Esophagus squamous epithelium (tissue), 5 donors: ENCODE data around the gene CEND1. TPM values are rescaled to one million over a fixed set of nuclear protein-coding genes. Genes with fewer than 3 reads are reported as not detected.

Source experiments
- DNase-seq: peaks from one replicate; lab custom pipeline; 2025; lab: John Stamatoyannopoulos, UW
- H3K27ac ChIP-seq, 4 donors: fragments of 200-600 bp; sonication (generic); one replicate each; pipeline ENCODE4 v1.5.1; 2016 to 2019; ENCODE audit warnings: mild to moderate bottlenecking in 1 of 4
- H3K27me3 ChIP-seq, 4 donors: fragments of 200-600 bp; sonication (generic); 1 replicate in 3 of 4; 2 replicates in 1 of 4; pipeline versions ENCODE4 v1.5.1 to v1.6.0; 2017 to 2021; ENCODE audit warnings: antibody characterized with exemption in 1 of 4
- H3K36me3 ChIP-seq, 3 donors: fragments of 200-600 bp; sonication (generic); one replicate each; pipeline ENCODE4 v1.5.1; 2016 to 2019
- H3K4me1 ChIP-seq, 3 donors: fragments of 200-600 bp; sonication (generic); one replicate each; pipeline ENCODE4 v1.5.1; 2017 to 2019
- H3K4me3 ChIP-seq, 4 donors: fragments of 200-600 bp; sonication (generic); 1 replicate in 3 of 4; 2 replicates in 1 of 4; pipeline ENCODE4 v1.5.1; 2016 to 2019; ENCODE audit warnings: mild to moderate bottlenecking in 2 of 4, moderate library complexity in 1 of 4
- H3K9me3 ChIP-seq, 3 donors: fragments of 200-600 bp; sonication (generic); one replicate each; pipeline ENCODE4 v1.5.1; 2016 to 2019
- CTCF ChIP-seq, 6 experiments: fragments of 450-650 bp in 4 of 6; fragments of 200-600 bp in 2 of 6; sonication (generic) in 2 of 6; IDR thresholded peaks; one replicate each; pipeline ENCODE4 v1.5.1; 2016 to 2019; ENCODE audit warnings: antibody characterized with exemption in 6 of 6, mild to moderate bottlenecking in 4 of 6, moderate library complexity in 4 of 6
- POLR2A ChIP-seq, 4 donors: fragments of 450-650 bp; IDR thresholded peaks; one replicate each; pipeline ENCODE4 v1.6.1; 2017; ENCODE audit warnings: antibody characterized with exemption in 4 of 4, mild to moderate bottlenecking in 4 of 4, moderate library complexity in 3 of 4
- WGBS, 2 donors: methylation state at CpG; one replicate each; pipeline ENCODE4 v1.1.5; 2018; 5-methylcytosine and 5-hydroxymethylcytosine counted together
- intact Hi-C: fragments of 100-400 bp; cut with DNase I; formaldehyde crosslinking; loops from one replicate; pipeline ENCODE4 v1.15.0; 2022
- total RNA-seq, 4 donors: library from RNA; depleted of rRNA; stranded (reverse); fragments of >200 nt; gene quantifications; one replicate each; pipeline ENCODE4 v1.1.0, GENCODE V29; 2016
- donor health status: DM: yes; HTN: yes; CAD: no.

CEND1 gene
- total RNA-seq, result under 1 TPM in 1 of 4 donors, not detected in 3; 0.15 TPM

- peak within 1 kb of the TSS in 1 of 4 donors; percentile 35 for H3K4me3 ChIP-seq
Measured at GRCh38 chr11:789943-790342, at the start of gene CEND1. CEND1 (minus strand) TSS chr11:790090; CDS start chr11:788576, 1,514 bp downstream.

GRCh38 chr11:839280-839623 lies 49.4 kb upstream of the CEND1 start:
- intact Hi-C loops, result no loop called here

More at GRCh38 chr11:789943-790342, at the start of gene CEND1:
- Histone ChIP-seq H3K36me3 (peaks cover 4 to 30% (median 4%) of the 10 kb centered on the region in 3 donors), H3K27ac (no peak within 1 kb of the TSS), H3K9me3 (no peaks in the 10 kb centered on the region), H3K27me3 (peaks cover 0 to 37% (median 3%) of the 10 kb centered on the region in 4 donors), H3K4me1 (peaks cover 6 to 30% (median 7%) of the 10 kb centered on the region in 3 donors)
- WGBS, 2 donors, result no CpG with 5 or more reads among the region's 44 CpGs
- intact Hi-C loops, result no loop called here
- no peak for TF ChIP-seq CTCF (IDR thresholded peaks at IDR 0.05)
- TF ChIP-seq POLR2A (IDR thresholded peaks at IDR 0.05), result no peak
- DNase-seq, result no peak

GRCh38 chr11:838441-839279 lies 48.8 kb upstream of the CEND1 start:
- DNase-seq, result no peak
- TF ChIP-seq POLR2A (IDR thresholded peaks at IDR 0.05) (no peak), CTCF (IDR thresholded peaks at IDR 0.05) (no peak)
- H3K27ac ChIP-seq, result peak overlapping the region in 2 of 4 donors; percentile 1 to 33
- 50 to 70% methylated on average over 2 to 9 of the region's 17 CpGs for WGBS, 2 donors
- peaks cover 46 to 90% (median 46%) of the 10 kb centered on the region in 3 donors for H3K4me1 ChIP-seq
- H3K36me3 ChIP-seq, result peaks cover 19 to 51% (median 24%) of the 10 kb centered on the region in 3 donors
- no peaks in the 10 kb centered on the region for H3K9me3 ChIP-seq
- no peak overlapping the region for H3K4me3 ChIP-seq
- intact Hi-C loops, result no loop called here
- no peaks in the 10 kb centered on the region for H3K27me3 ChIP-seq

More at GRCh38 chr11:839280-839623, 49.4 kb upstream of the CEND1 start:
- H3K27me3 ChIP-seq, result peaks cover 0 to 4% (median 0%) of the 10 kb centered on the region in 4 donors
- peaks cover 19 to 51% (median 24%) of the 10 kb centered on the region in 3 donors for H3K36me3 ChIP-seq
- no peak overlapping the region for H3K4me3 ChIP-seq
- H3K9me3 ChIP-seq, result no peaks in the 10 kb centered on the region
- 80% methylated on average over 2 of the region's 5 CpGs for WGBS, 2 donors
- peak overlapping the region in 2 of 4 donors; percentile 1 to 33 for H3K27ac ChIP-seq
- DNase-seq, result no peak
- H3K4me1 ChIP-seq, result peaks cover 46 to 90% (median 46%) of the 10 kb centered on the region in 3 donors
- TF ChIP-seq CTCF (IDR thresholded peaks at IDR 0.05), result no peak
- TF ChIP-seq POLR2A (IDR thresholded peaks at IDR 0.05), result no peak

GRCh38 chr11:837990-838307 lies 48.1 kb upstream of the CEND1 start:
- peaks cover 19 to 51% (median 24%) of the 10 kb centered on the region in 3 donors for H3K36me3 ChIP-seq
- DNase-seq, result no peak
- TF ChIP-seq CTCF (IDR thresholded peaks at IDR 0.05), result no peak
- TF ChIP-seq POLR2A (IDR thresholded peaks at IDR 0.05), result no peak
- no peaks in the 10 kb centered on the region for H3K9me3 ChIP-seq
- H3K27me3 ChIP-seq, result no peaks in the 10 kb centered on the region
- peaks cover 42 to 90% (median 43%) of the 10 kb centered on the region in 3 donors for H3K4me1 ChIP-seq
- no CpG with 5 or more reads among the region's 8 CpGs for WGBS, 2 donors
- peak overlapping the region in 1 of 4 donors; percentile 1 for H3K27ac ChIP-seq
- intact Hi-C loops, result no loop called here
- no peak overlapping the region for H3K4me3 ChIP-seq
